ENCODE results near the gene ZNF606. TPM values are rescaled to one million over a fixed set of nuclear protein-coding genes. Genes with fewer than 3 reads are reported as not detected.
A peak's percentile ranks its signal among the peaks of the same experiment; 100 is the strongest.

Gene ZNF606
- total RNA-seq, 6 experiments from 2014 or later = 3.1 to 7.1 (median 5.0) TPM

GRCh38 chr19:58001895-58002369 lies 688 bp downstream of the ZNF606 start:
- peak in 3 of 4 donors; percentile 4 to 34 (median 28) for ATAC-seq
- H3K4me3 ChIP-seq = peak overlapping the region; percentile 93 to 99 (median 95)
- H3K36me3 ChIP-seq = peaks cover 0 to 35% (median 19%) of the 10 kb centered on the region in 4 donors
- WGBS (ENCODE audit: insufficient coverage, low coverage, low lambda C conversion rate, missing lambda C conversion rate) = 1% methylated on average over 11 of the region's 23 CpGs
- intact Hi-C loops (cut with DNase I) = no loop called here
- no peaks in the 10 kb centered on the region for H3K27me3 ChIP-seq
- H3K4me1 ChIP-seq = peaks cover 0 to 10% (median 2%) of the 10 kb centered on the region in 4 donors
- H3K9me3 ChIP-seq = peaks cover 0 to 18% (median 6%) of the 10 kb centered on the region in 4 donors
- DNase-seq = no peak
- TF ChIP-seq POLR2A (IDR thresholded peaks at IDR 0.05) = no peak
- TF ChIP-seq CTCF (IDR thresholded peaks at IDR 0.05) = no peak
- peak overlapping the region; percentile 85 to 89 (median 87) for H3K27ac ChIP-seq

- intact Hi-C loops (cut with DNase I) = no loop called here
Measured at GRCh38 chr19:58000677-58001076, 1.9 kb downstream of the ZNF606 start.

GRCh38 chr19:57992841-57993240 lies 9.8 kb downstream of the ZNF606 start:
- no peak for ATAC-seq
- no peak for TF ChIP-seq POLR2A (IDR thresholded peaks at IDR 0.05)
- no peak for TF ChIP-seq CTCF (IDR thresholded peaks at IDR 0.05)
- Histone ChIP-seq H3K4me1 (no peaks in the 10 kb centered on the region), H3K27ac (no peak overlapping the region), H3K4me3 (no peak overlapping the region), H3K9me3 (peaks cover 0 to 33% (median 14%) of the 10 kb centered on the region in 4 donors), H3K27me3 (no peaks in the 10 kb centered on the region), H3K36me3 (peaks cover 0 to 37% (median 11%) of the 10 kb centered on the region in 4 donors)
- intact Hi-C loops (cut with DNase I) = no loop called here
- no peak for DNase-seq
- WGBS (ENCODE audit: insufficient coverage, low coverage, low lambda C conversion rate, missing lambda C conversion rate) = 10% methylated on average over 1 of the region's 1 CpG

More at GRCh38 chr19:58000677-58001076, 1.9 kb downstream of the ZNF606 start:
- peaks cover 0 to 10% (median 2%) of the 10 kb centered on the region in 4 donors for H3K4me1 ChIP-seq
- no peaks in the 10 kb centered on the region for H3K27me3 ChIP-seq
- DNase-seq (no peak), ATAC-seq (no peak)
- TF ChIP-seq POLR2A (IDR thresholded peaks at IDR 0.05) (no peak), CTCF (IDR thresholded peaks at IDR 0.05) (no peak)
- H3K27ac ChIP-seq = no peak overlapping the region
- H3K4me3 ChIP-seq = no peak overlapping the region
- no CpG with 5 or more reads among the region's 4 CpGs for WGBS (ENCODE audit: insufficient coverage, low coverage, low lambda C conversion rate, missing lambda C conversion rate)
- H3K36me3 ChIP-seq = peaks cover 0 to 37% (median 17%) of the 10 kb centered on the region in 4 donors
- peaks cover 0 to 18% (median 4%) of the 10 kb centered on the region in 4 donors for H3K9me3 ChIP-seq

GRCh38 chr19:57978586-57979289 lies 23.9 kb downstream of the ZNF606 start:
- WGBS (ENCODE audit: insufficient coverage, low coverage, low lambda C conversion rate, missing lambda C conversion rate) = 96% methylated on average over 3 of the region's 3 CpGs
- H3K4me3 ChIP-seq = no peak overlapping the region
- peaks cover 9 to 97% (median 59%) of the 10 kb centered on the region in 4 donors for H3K9me3 ChIP-seq
- no peaks in the 10 kb centered on the region for H3K4me1 ChIP-seq
- peaks cover 0 to 55% (median 24%) of the 10 kb centered on the region in 4 donors for H3K36me3 ChIP-seq
- TF ChIP-seq POLR2A (IDR thresholded peaks at IDR 0.05) (no peak), CTCF (IDR thresholded peaks at IDR 0.05) (no peak)
- no peaks in the 10 kb centered on the region for H3K27me3 ChIP-seq
- intact Hi-C loops (cut with DNase I) = no loop called here
- H3K27ac ChIP-seq = no peak overlapping the region
- no peak for DNase-seq
- no peak for ATAC-seq

Data from right lobe of liver (tissue), 6 donors.